Psoas muscle (tissue), 8 donors: ENCODE data around the gene NHLRC2. TPM values are rescaled to one million over a fixed set of nuclear protein-coding genes. Genes with fewer than 3 reads are reported as not detected.

ENCODE experiments used
- ATAC-seq, 4 donors: fragments of 200-7000 bp; cut with Tn5 transposase; one replicate each; pipeline ENCODE4 v1.9.1; 2020; ENCODE audit warnings: moderate library complexity in 3 of 4, mild to moderate bottlenecking in 2 of 4
- DNase-seq, 2 donors: peaks; one replicate each; pipeline ENCODE4 v3.0.0-alpha.2; 2020
- H3K27ac ChIP-seq: fragments of 200-600 bp; one replicate; pipeline ENCODE4 v1.8.0; 2022
- H3K27me3 ChIP-seq, 3 donors: fragments of 200-600 bp in 1 of 3; one replicate each; pipeline versions ENCODE4 v1.6.1 to v1.8.0; 2013 to 2022; ENCODE audit warnings: low read length in 2 of 3, mild to moderate bottlenecking in 2 of 3, moderate library complexity in 1 of 3; ENCODE audit not compliant: insufficient read depth in 3 of 3
- H3K36me3 ChIP-seq, 2 donors: fragments of 200-600 bp in 1 of 2; one replicate each; pipeline versions ENCODE4 v1.6.1 to v1.8.0; 2013 to 2022; ENCODE audit warnings: low read depth in 1 of 2, mild to moderate bottlenecking in 1 of 2, moderate library complexity in 1 of 2; ENCODE audit not compliant: insufficient read depth in 1 of 2
- H3K4me1 ChIP-seq: fragments of 200-600 bp; one replicate; pipeline ENCODE4 v1.8.0; 2022
- H3K4me3 ChIP-seq: fragments of 200-600 bp; one replicate; pipeline ENCODE4 v1.8.0; 2022; ENCODE audit warnings: mild to moderate bottlenecking
- H3K9me3 ChIP-seq: fragments of 200-600 bp; one replicate; pipeline ENCODE4 v1.8.0; 2022
- CTCF ChIP-seq: fragments of 200-600 bp; IDR thresholded peaks from one replicate; pipeline ENCODE4 v1.8.0; 2022; ENCODE audit warnings: antibody characterized with exemption
- WGBS, 3 donors: extraction: QIAGEN DNeasy Blood & Tissue Kit; methylation state at CpG; one replicate each; pipeline versions ENCODE4 v1.1.6 to v1.1.7; 2013; 5-methylcytosine and 5-hydroxymethylcytosine counted together
- intact Hi-C, 2 donors: fragments of 100-400 bp; cut with DNase I; formaldehyde crosslinking; loops; one replicate each; pipeline versions ENCODE4 v1.11.0 to v1.14.2; 2022
- polyA plus RNA-seq, 3 donors: library from polyadenylated mRNA; stranded (reverse); fragments of 200-250 nt; gene quantifications; one replicate each; pipeline ENCODE4 v1.2.3, GENCODE V29; 2013
- total RNA-seq, 4 donors: library from RNA; stranded (reverse); fragmentation: NEBNext Ultra II Directional in 2 of 4; extraction: Animal tissue kit (Norgen Biotek cat#: 25700) in 2 of 4; gene quantifications; one replicate each; pipeline versions ENCODE4 v1.2.1 to v1.2.4, GENCODE V29; 2021 to 2023
- donor health status: healthy with polysubstance abuse.
- donor health status: DM: no; HTN: no; CAD: no; lungs with moderate emphysema.
- donor health status: Bipolar disorder and iron deficiency.
- donor health status: healthy.
- donor health status: DM: yes; HTN: yes; CAD: no.
- donor health status: DM: no; HTN: no; CAD: no.
- donor health status: DM: no; HTN: no; CAD: no.
- donor health status: DM: yes; HTN: yes; CAD: no.

Gene NHLRC2
- total and polyA plus RNA-seq, 7 donors = 3.8 to 30.0 (median 24.6) TPM

- no peak overlapping the region for H3K27ac ChIP-seq
- ATAC-seq (no peak), DNase-seq (no peak)
- no peaks in the 10 kb centered on the region for H3K36me3 ChIP-seq
- 41 to 69% (median 63%) methylated on average over 2 of the region's 2 CpGs for WGBS, 3 donors
- H3K9me3 ChIP-seq = no peaks in the 10 kb centered on the region
- intact Hi-C loops = no loop called here
- H3K4me3 ChIP-seq = no peak overlapping the region
- no peaks in the 10 kb centered on the region for H3K4me1 ChIP-seq
- H3K27me3 ChIP-seq = no peaks in the 10 kb centered on the region
- no peak for TF ChIP-seq CTCF
Observed at GRCh38 chr10:113965077-113965476, 110.6 kb downstream of the NHLRC2 start.

GRCh38 chr10:113965683-113966082 lies 111.2 kb downstream of the NHLRC2 start:
- H3K27me3 ChIP-seq = no peaks in the 10 kb centered on the region
- H3K4me1 ChIP-seq = no peaks in the 10 kb centered on the region
- no peaks in the 10 kb centered on the region for H3K9me3 ChIP-seq
- no peak overlapping the region for H3K4me3 ChIP-seq
- no peak overlapping the region for H3K27ac ChIP-seq
- ATAC-seq (no peak), DNase-seq (no peak)
- H3K36me3 ChIP-seq = no peaks in the 10 kb centered on the region
- intact Hi-C loops = no loop called here
- WGBS, 3 donors = 81 to 84% (median 83%) methylated on average over 5 of the region's 5 CpGs
- TF ChIP-seq CTCF = no peak

Other genes with a start within 250 kb of the NHLRC2 start
- gene NRAP, start 190.6 kb upstream of the NHLRC2 start, total RNA-seq = 1,000 to 10,000 TPM; 1,429 to 2,239 (median 2,182) TPM
- 100 to 1,000 TPM in 2 of 3 donors, 10 to 100 TPM in 1; 41.4 to 503 (median 320) TPM for gene NRAP, start 190.6 kb upstream of the NHLRC2 start, polyA plus RNA-seq
- gene CASP7, start 174.7 kb upstream of the NHLRC2 start, total RNA-seq = 10 to 100 TPM in 3 of 4 donors, 1 to 10 TPM in 1; 8.2 to 12.4 (median 12.0) TPM
- 10 to 100 TPM in 1 of 3 donors, 1 to 10 TPM in 2; 4.5 to 24.7 (median 7.4) TPM for gene CASP7, start 174.7 kb upstream of the NHLRC2 start, polyA plus RNA-seq
- gene PLEKHS1, start 103.0 kb upstream of the NHLRC2 start, total RNA-seq = not detected
- under 1 TPM in 2 of 3 donors, not detected in 1; 0.04 to 0.10 TPM for gene PLEKHS1, start 103.0 kb upstream of the NHLRC2 start, polyA plus RNA-seq
- 1 to 10 TPM; 2.3 to 4.1 (median 3.4) TPM for gene DCLRE1A, start 579 bp upstream of the NHLRC2 start, total RNA-seq
- 1 to 10 TPM; 1.9 to 5.1 (median 2.0) TPM for gene DCLRE1A, start 579 bp upstream of the NHLRC2 start, polyA plus RNA-seq
- gene ADRB1, start 189.2 kb downstream of the NHLRC2 start, total RNA-seq = under 1 TPM; 0.13 to 0.40 (median 0.29) TPM
- under 1 TPM in 2 of 3 donors, not detected in 1; 0.03 to 0.12 TPM for gene ADRB1, start 189.2 kb downstream of the NHLRC2 start, polyA plus RNA-seq